A673 (cell line): ENCODE measurements around the gene SNF8. TPM values are rescaled to one million over a fixed set of nuclear protein-coding genes. Genes with fewer than 3 reads are reported as not detected.

ENCODE experiments used
- BruUV-seq: library from RNA; stranded (reverse); fragments of 400-500 nt; replicated peaks from 2 replicates; lab custom pipeline; 2021; lab: Mats Ljungman, UMichigan
- CTCF ChIA-PET: fragments of 300-600 bp; sonication (Branson Sonifier 250); formaldehyde crosslinking; loops from one replicate; lab custom pipeline; 2022; ENCODE audit warnings: antibody characterized with exemption; lab: Charles Lee
- POLR2A ChIA-PET: fragments of 300-600 bp; sonication (Branson Sonifier 250); formaldehyde crosslinking; loops from one replicate; lab custom pipeline; 2022; ENCODE audit warnings: antibody characterized with exemption; ENCODE audit not compliant: low non-redundant PET; lab: Charles Lee
- DNase-seq: peaks from one replicate; pipeline ENCODE4 v3.0.0-alpha.2; 2015; ENCODE audit warnings: low spot score
- H3K27ac ChIP-seq: fragments of 200-600 bp; sonication (generic); 2 replicates; pipeline ENCODE4 v1.5.1; 2016; ENCODE audit warnings: mixed run types, low read depth, mild to moderate bottlenecking, mixed read lengths, antibody characterized with exemption, low read length; ENCODE audit not compliant: poor library complexity, severe bottlenecking
- H3K27me3 ChIP-seq: fragments of 200-600 bp; sonication (generic); replicated peaks from 2 replicates; pipeline ENCODE4 v1.6.1; 2017; ENCODE audit warnings: mixed run types, low read depth, mild to moderate bottlenecking, mixed read lengths, antibody characterized with exemption, low read length; ENCODE audit not compliant: insufficient read depth, poor library complexity
- H3K36me3 ChIP-seq: fragments of 200-600 bp; sonication (generic); 2 replicates; pipeline ENCODE4 v1.6.1; 2016; ENCODE audit warnings: mixed run types, mild to moderate bottlenecking, mixed read lengths, antibody characterized with exemption, low read length; ENCODE audit not compliant: insufficient read depth, poor library complexity, severe bottlenecking
- H3K4me1 ChIP-seq: fragments of 200-600 bp; sonication (generic); 2 replicates; pipeline ENCODE4 v1.6.1; 2017; ENCODE audit warnings: mixed run types, mild to moderate bottlenecking, mixed read lengths, antibody characterized with exemption, low read length; ENCODE audit not compliant: insufficient read depth, poor library complexity, severe bottlenecking
- H3K4me3 ChIP-seq: fragments of 200-600 bp; sonication (generic); 2 replicates; pipeline ENCODE4 v1.5.1; 2016; ENCODE audit warnings: low read depth, mixed run types, mild to moderate bottlenecking, mixed read lengths, low read length; ENCODE audit not compliant: poor library complexity, severe bottlenecking
- H3K9me3 ChIP-seq: fragments of 200-600 bp; sonication (generic); 2 replicates; pipeline ENCODE4 v1.6.1; 2016; ENCODE audit warnings: mixed run types, low read depth, mild to moderate bottlenecking, mixed read lengths, antibody characterized with exemption, low read length; ENCODE audit not compliant: poor library complexity, severe bottlenecking
- EZH2 ChIP-seq: fragments of 200-600 bp; sonication (generic); IDR thresholded peaks from 2 replicates; pipeline ENCODE4 v1.6.1; 2017; ENCODE audit warnings: borderline replicate concordance, low read depth, mild to moderate bottlenecking, mixed read lengths, antibody characterized with exemption, low read length; ENCODE audit not compliant: poor library complexity, severe bottlenecking
- intact Hi-C: fragments of 100-400 bp; cut with micrococcal nuclease; formaldehyde crosslinking; loops from one replicate; pipeline ENCODE4 v1.10.0; 2022; ENCODE audit not compliant: unreplicated experiment
- total RNA-seq: library from RNA; stranded (reverse); gene quantifications from 2 replicates; pipeline ENCODE4 v1.2.3, GENCODE V29; 2021
- TF ChIP-seq, protein P1 (sequence below): fragments of 300-800, 200-600 bp; sonication (generic); conservative IDR thresholded peaks from 2 replicates; pipeline ENCODE4 v1.5.1; 2017; ENCODE audit warnings: low read depth, mild to moderate bottlenecking, antibody characterized with exemption, low read length, moderate library complexity, mixed read lengths

SNF8 gene
- total RNA-seq, 1 experiment from 2014 or later = 177 TPM

- ChIA-PET CTCF (interaction anchor here (0.6 to 0.7 kb wide), 4 partner anchors 21 to 628 kb away, joined by 4 to 8 read pairs (median 6); no protein-coding TSS in a partner anchor), POLR2A (no interaction called here)
- Histone ChIP-seq H3K36me3 (no peaks in the 10 kb centered on the region), H3K4me1 (no peaks in the 10 kb centered on the region), H3K27ac (no peak overlapping the region), H3K27me3 (no peaks in the 10 kb centered on the region), H3K9me3 (no peaks in the 10 kb centered on the region), H3K4me3 (no peak overlapping the region)
- no peak for TF ChIP-seq EZH2
- TF ChIP-seq, protein P1, sequence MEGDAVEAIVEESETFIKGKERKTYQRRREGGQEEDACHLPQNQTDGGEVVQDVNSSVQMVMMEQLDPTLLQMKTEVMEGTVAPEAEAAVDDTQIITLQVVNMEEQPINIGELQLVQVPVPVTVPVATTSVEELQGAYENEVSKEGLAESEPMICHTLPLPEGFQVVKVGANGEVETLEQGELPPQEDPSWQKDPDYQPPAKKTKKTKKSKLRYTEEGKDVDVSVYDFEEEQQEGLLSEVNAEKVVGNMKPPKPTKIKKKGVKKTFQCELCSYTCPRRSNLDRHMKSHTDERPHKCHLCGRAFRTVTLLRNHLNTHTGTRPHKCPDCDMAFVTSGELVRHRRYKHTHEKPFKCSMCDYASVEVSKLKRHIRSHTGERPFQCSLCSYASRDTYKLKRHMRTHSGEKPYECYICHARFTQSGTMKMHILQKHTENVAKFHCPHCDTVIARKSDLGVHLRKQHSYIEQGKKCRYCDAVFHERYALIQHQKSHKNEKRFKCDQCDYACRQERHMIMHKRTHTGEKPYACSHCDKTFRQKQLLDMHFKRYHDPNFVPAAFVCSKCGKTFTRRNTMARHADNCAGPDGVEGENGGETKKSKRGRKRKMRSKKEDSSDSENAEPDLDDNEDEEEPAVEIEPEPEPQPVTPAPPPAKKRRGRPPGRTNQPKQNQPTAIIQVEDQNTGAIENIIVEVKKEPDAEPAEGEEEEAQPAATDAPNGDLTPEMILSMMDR = no peak
- DNase-seq = no peak
- BruUV-seq = no TSS peak
- intact Hi-C loops = no loop called here
Measured at GRCh38 chr17:48882272-48882671, 62.4 kb downstream of the SNF8 start.

Other genes starting within 250 kb of the SNF8 start
- 78.3 and 129 TPM in 2 replicates for gene PRAC1, start 222.3 kb downstream of the SNF8 start, total RNA-seq
- gene PRAC2, start 221.7 kb downstream of the SNF8 start, total RNA-seq = 25.5 and 47.8 TPM in 2 replicates
- 11.7 and 15.8 TPM in 2 replicates for gene HOXB13, start 216.1 kb downstream of the SNF8 start, total RNA-seq
- gene TTLL6, start 127.6 kb downstream of the SNF8 start, total RNA-seq = 2.1 and 2.3 TPM in 2 replicates
- gene CALCOCO2, start 113.8 kb downstream of the SNF8 start, total RNA-seq = 88.4 and 118 TPM in 2 replicates
- gene ATP5MC1, start 52.1 kb downstream of the SNF8 start, total RNA-seq = 132 and 136 TPM in 2 replicates
- 108 and 114 TPM in 2 replicates for gene UBE2Z, start 36.4 kb downstream of the SNF8 start, total RNA-seq
- gene GIP, start 23.8 kb upstream of the SNF8 start, total RNA-seq = 0.88 and 1.1 TPM in 2 replicates
- gene IGF2BP1, start 52.5 kb upstream of the SNF8 start, total RNA-seq = 495 and 517 TPM in 2 replicates
- gene B4GALNT2, start 187.9 kb upstream of the SNF8 start, total RNA-seq = not detected in 2 replicates